GM23248 (cell line): ENCODE data around the gene NXPE4.

Experiments
- EZH2 ChIP-seq: fragments of 200-600 bp; sonication (generic); IDR thresholded peaks from 2 replicates; pipeline ENCODE4 v1.6.1; 2018; ENCODE audit warnings: antibody characterized with exemption, mild to moderate bottlenecking; ENCODE audit not compliant: insufficient read depth, poor library complexity, severe bottlenecking
- EZH2phosphoT487 ChIP-seq: fragments of 200-600 bp; sonication (generic); IDR thresholded peaks from 2 replicates; pipeline ENCODE4 v1.6.1; 2018; ENCODE audit warnings: antibody characterized with exemption, moderate library complexity, mild to moderate bottlenecking, low read depth; ENCODE audit not compliant: insufficient read depth

DNA sequence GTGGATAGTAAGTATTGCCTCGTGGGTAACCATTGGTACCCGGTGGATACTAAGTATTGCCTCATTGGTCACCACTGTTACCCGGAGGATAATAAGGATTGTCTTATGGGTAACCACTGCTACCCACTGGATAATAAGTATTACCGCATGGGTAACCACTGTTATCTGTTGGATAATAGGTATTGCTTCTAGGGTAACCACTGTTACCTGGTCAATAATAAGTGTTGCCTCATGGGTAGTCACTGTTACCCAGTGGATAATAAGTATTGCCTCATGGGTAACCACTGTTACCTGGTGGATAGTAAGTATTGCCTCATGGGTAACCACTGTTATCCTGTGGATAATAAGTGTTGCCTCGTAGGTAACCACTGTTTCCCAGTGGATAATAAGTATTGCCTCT, 22.6 kb upstream of the NXPE4 start:
- TF ChIP-seq EZH2phosphoT487 (no peak), EZH2 (no peak)
